Lung (tissue), 12 donors: ENCODE measurements around the gene TNFAIP8. TPM values are rescaled to one million over a fixed set of nuclear protein-coding genes. Genes with fewer than 3 reads are reported as not detected.

Experiments
- ATAC-seq: fragments of 200-7000 bp; cut with Tn5 transposase; one replicate; pipeline ENCODE4 v1.9.1; 2020; ENCODE audit warnings: moderate number of reproducible peaks; ENCODE audit not compliant: insufficient read depth, low FRiP score
- DNase-seq, 3 donors: peaks; one replicate each; pipeline ENCODE4 v3.0.0-alpha.2; 2013 to 2017
- H3K27ac ChIP-seq, 2 donors: one replicate each; pipeline ENCODE4 v1.5.1; 2013; ENCODE audit warnings: mild to moderate bottlenecking in 2 of 2, moderate library complexity in 2 of 2, control low read depth in 1 of 2, inconsistent platforms in 1 of 2, low read depth in 1 of 2, low read length in 1 of 2
- H3K27me3 ChIP-seq, 3 donors: one replicate each; pipeline ENCODE4 v1.5.1; 2013; ENCODE audit warnings: low read length in 2 of 3; ENCODE audit not compliant: control insufficient read depth in 3 of 3, insufficient read depth in 3 of 3
- H3K36me3 ChIP-seq, 4 donors: one replicate each; pipeline ENCODE4 v1.5.1; 2013; ENCODE audit warnings: low read length in 4 of 4, mild to moderate bottlenecking in 1 of 4, moderate library complexity in 1 of 4; ENCODE audit not compliant: control insufficient read depth in 4 of 4, insufficient read depth in 4 of 4
- H3K4me1 ChIP-seq, 5 donors: one replicate each; pipeline ENCODE4 v1.5.1; 2013; ENCODE audit warnings: low read length in 5 of 5, mild to moderate bottlenecking in 2 of 5, moderate library complexity in 1 of 5; ENCODE audit not compliant: control insufficient read depth in 5 of 5, insufficient read depth in 5 of 5
- H3K4me3 ChIP-seq: one replicate; pipeline ENCODE4 v1.5.1; 2013; ENCODE audit warnings: mild to moderate bottlenecking, control low read depth, moderate library complexity
- H3K9ac ChIP-seq, 2 donors: one replicate each; pipeline ENCODE4 v1.5.1; 2013; ENCODE audit warnings: low read length in 2 of 2, control low read depth in 1 of 2; ENCODE audit not compliant: insufficient read depth in 1 of 2
- H3K9me3 ChIP-seq, 4 donors: one replicate each; pipeline ENCODE4 v1.5.1; 2013; ENCODE audit warnings: low read length in 3 of 4, mild to moderate bottlenecking in 1 of 4, moderate library complexity in 1 of 4; ENCODE audit not compliant: control insufficient read depth in 4 of 4, insufficient read depth in 3 of 4
- CTCF ChIP-seq: IDR thresholded peaks from 2 replicates; pipeline ENCODE4 v1.5.1; 2012; ENCODE audit warnings: mild to moderate bottlenecking; ENCODE audit errors: control extremely low read depth, extremely low read depth
- WGBS, 2 donors: extraction: QIAGEN DNeasy Blood & Tissue Kit; methylation state at CpG; one replicate each; pipeline ENCODE4 v1.1.7; 2013; 5-methylcytosine and 5-hydroxymethylcytosine counted together
- polyA plus RNA-seq, 2 donors: library from polyadenylated mRNA; stranded (reverse); fragments of 200-250 nt; gene quantifications; one replicate each; pipeline ENCODE4 v1.2.1, GENCODE V29; 2013
- total RNA-seq, 2 donors: library from RNA; depleted of rRNA in 1 of 2; stranded (reverse); fragments of >200 nt in 1 of 2; gene quantifications; one replicate each; pipeline ENCODE4 v1.2.1, GENCODE V29; 2014 to 2021
- donor health status: control.
- donor health status: control.
- donor health status: Bipolar disorder and iron deficiency.
- donor health status: healthy.
- donor health status: DM: yes; HTN: yes; CAD: no.

Gene TNFAIP8
- total and polyA plus RNA-seq, 4 donors = 11.5 to 58.9 (median 35.6) TPM

- no peak for TF ChIP-seq CTCF
- ATAC-seq (no peak), DNase-seq (no peak)
- no peak overlapping the region for H3K9ac ChIP-seq
- no peaks in the 10 kb centered on the region for H3K9me3 ChIP-seq
- H3K36me3 ChIP-seq = peaks cover 0 to 12% (median 3%) of the 10 kb centered on the region in 4 donors
- no peaks in the 10 kb centered on the region for H3K27me3 ChIP-seq
- 88 to 91% methylated on average over 6 of the region's 6 CpGs for WGBS, 2 donors
- no peak overlapping the region for H3K4me3 ChIP-seq
- H3K4me1 ChIP-seq = peaks cover 0 to 1% (median 0%) of the 10 kb centered on the region in 5 donors
- H3K27ac ChIP-seq = no peak overlapping the region
Observed at GRCh38 chr5:119396030-119396664, 40.3 kb downstream of the TNFAIP8 start.

- H3K9ac ChIP-seq = no peak overlapping the region
- ATAC-seq = no peak
- no peaks in the 10 kb centered on the region for H3K27me3 ChIP-seq
- H3K9me3 ChIP-seq = no peaks in the 10 kb centered on the region
- 42 to 48% methylated on average over 10 of the region's 10 CpGs for WGBS, 2 donors
- H3K27ac ChIP-seq = no peak overlapping the region
- H3K4me1 ChIP-seq = no peaks in the 10 kb centered on the region
- H3K4me3 ChIP-seq = no peak overlapping the region
- peaks cover 0 to 12% (median 3%) of the 10 kb centered on the region in 4 donors for H3K36me3 ChIP-seq
- no peak for TF ChIP-seq CTCF
- no peak for DNase-seq
Observed at GRCh38 chr5:119397518-119398380, 41.9 kb downstream of the TNFAIP8 start.

- no peaks in the 10 kb centered on the region for H3K4me1 ChIP-seq
- H3K9ac ChIP-seq = no peak overlapping the region
- no peaks in the 10 kb centered on the region for H3K9me3 ChIP-seq
- 61 to 66% methylated on average over 12 of the region's 12 CpGs for WGBS, 2 donors
- no peak for ATAC-seq
- peak in 1 of 3 donors; percentile 21 for DNase-seq
- TF ChIP-seq CTCF = no peak
- H3K27me3 ChIP-seq = no peaks in the 10 kb centered on the region
- H3K27ac ChIP-seq = peak overlapping the region in 1 of 2 donors; percentile 49
- H3K36me3 ChIP-seq = peaks cover 0 to 1% (median 0%) of the 10 kb centered on the region in 4 donors
- no peak overlapping the region for H3K4me3 ChIP-seq
Observed at GRCh38 chr5:119398727-119399466, 43.1 kb downstream of the TNFAIP8 start.
